ENCODE results near the gene UQCR11.

The UQCR11 gene

GRCh38 chr19:1592755-1593500, 12.3 kb downstream of the UQCR11 start, which contains the start of gene MBD3:
TSS of gene MBD3 (minus strand) at chr19:1592865. CDS start at chr19:1592631, 234 bp downstream.
- peak; percentile 97 for DNase-seq (ENCODE audit: insufficient read length, low spot score)
- peak; percentile 83 for FAIRE-seq

GRCh38 chr19:1592024-1592754, 13.1 kb downstream of the UQCR11 start:
- peak; percentile 45 for FAIRE-seq

GRCh38 chr19:1591421-1592023, 13.7 kb downstream of the UQCR11 start:
- DNase-seq (ENCODE audit: insufficient read length, low spot score) = no peak
- peak; percentile 75 for FAIRE-seq

More at GRCh38 chr19:1592024-1592754, 13.1 kb downstream of the UQCR11 start:
- peak; percentile 98 for DNase-seq (ENCODE audit: insufficient read length, low spot score)

GRCh38 chr19:1590641-1591397, 14.4 kb downstream of the UQCR11 start:
- FAIRE-seq = peak; percentile 88
- no peak for DNase-seq (ENCODE audit: insufficient read length, low spot score)

GRCh38 chr19:1587872-1588271, 17.4 kb downstream of the UQCR11 start:
- DNase-seq (ENCODE audit: insufficient read length, low spot score) (no peak), FAIRE-seq (no peak)

GRCh38 chr19:1585243-1585580, 20.1 kb downstream of the UQCR11 start:
- DNase-seq (ENCODE audit: insufficient read length, low spot score) = no peak
- FAIRE-seq = no peak

GRCh38 chr19:1584500-1585242, 20.6 kb downstream of the UQCR11 start:
- FAIRE-seq (no peak), DNase-seq (ENCODE audit: insufficient read length, low spot score) (no peak)

- DNase-seq (ENCODE audit: insufficient read length, low spot score) = no peak
- FAIRE-seq = no peak
Observed at GRCh38 chr19:1582201-1582600, 23.1 kb downstream of the UQCR11 start.

- DNase-seq (ENCODE audit: insufficient read length, low spot score) (no peak), FAIRE-seq (no peak)
Observed at GRCh38 chr19:1580957-1581356, 24.3 kb downstream of the UQCR11 start.

- no peak for DNase-seq (ENCODE audit: insufficient read length, low spot score)
- no peak for FAIRE-seq
Observed at GRCh38 chr19:1580382-1580781, 24.9 kb downstream of the UQCR11 start.

GRCh38 chr19:1579222-1579621, 26.0 kb downstream of the UQCR11 start:
- DNase-seq (ENCODE audit: insufficient read length, low spot score) (no peak), FAIRE-seq (no peak)

GRCh38 chr19:1577929-1578618, 27.2 kb downstream of the UQCR11 start:
- DNase-seq (ENCODE audit: insufficient read length, low spot score) = no peak
- no peak for FAIRE-seq

- no peak for FAIRE-seq
- no peak for DNase-seq (ENCODE audit: insufficient read length, low spot score)
Observed at GRCh38 chr19:1577090-1577928, 28.0 kb downstream of the UQCR11 start.

- DNase-seq (ENCODE audit: insufficient read length, low spot score) (no peak), FAIRE-seq (no peak)
Observed at GRCh38 chr19:1576242-1577089, 28.8 kb downstream of the UQCR11 start.

GRCh38 chr19:1575323-1576241, 29.7 kb downstream of the UQCR11 start:
- no peak for FAIRE-seq
- no peak for DNase-seq (ENCODE audit: insufficient read length, low spot score)

- FAIRE-seq = no peak
- no peak for DNase-seq (ENCODE audit: insufficient read length, low spot score)
Observed at GRCh38 chr19:1574354-1575136, 30.7 kb downstream of the UQCR11 start.

All from GM19239 (cell line).